GM18517 (cell line): Measurements from ENCODE around the gene GCNT2.
"Not testable (repeated sequence)": the region's sequence is repeated elsewhere in the genome, so short reads cannot be mapped to it uniquely, and the experiment has no call there.

ENCODE experiments used
- ATAC-seq: cut with Tn5 transposase; IDR thresholded peaks from one replicate; pipeline ENCODE4 v1.9.1; 2021; ENCODE audit warnings: mild to moderate bottlenecking, moderate library complexity; ENCODE audit not compliant: unreplicated experiment

The GCNT2 gene

DNA sequence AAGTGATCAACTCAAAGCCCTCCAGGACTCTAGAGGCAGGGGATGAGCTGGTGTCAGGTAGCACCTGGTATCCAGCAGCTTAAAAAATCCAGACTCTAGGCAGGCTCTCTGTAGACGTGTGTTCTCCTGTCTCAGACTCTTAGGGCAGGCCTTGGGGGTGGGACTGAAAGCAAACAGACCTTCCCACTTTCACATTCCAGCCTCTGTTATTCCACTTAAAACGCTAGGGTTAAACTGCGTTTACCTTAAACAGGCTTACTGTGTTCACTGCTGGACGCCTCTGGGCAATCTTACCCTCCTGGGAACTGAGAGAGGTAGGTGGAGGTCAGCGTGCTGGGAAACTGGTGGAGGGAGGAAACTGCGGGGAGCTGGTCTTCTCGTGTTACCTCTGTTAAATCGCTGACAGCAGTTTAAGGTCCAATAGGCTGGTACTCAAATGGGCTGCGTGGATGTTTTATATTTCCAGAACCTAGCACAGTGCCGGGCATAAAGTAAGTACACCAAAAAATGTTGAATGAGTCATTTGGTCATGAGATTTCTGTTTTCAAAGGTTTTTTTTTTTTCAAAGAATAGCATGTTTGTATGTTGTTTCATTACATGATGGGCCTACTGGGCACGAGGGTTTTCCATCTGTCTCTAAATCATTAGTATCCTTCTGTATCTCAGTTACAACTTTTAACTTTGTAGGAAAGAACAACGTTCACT lies at the start of gene GCNT2:
Gene GCNT2 (plus strand): TSS at position 248 of the 705 bp plus-strand sequence. CDS start 7,561 bp downstream, outside the sequence.
- ATAC-seq: peak; percentile 54

DNA sequence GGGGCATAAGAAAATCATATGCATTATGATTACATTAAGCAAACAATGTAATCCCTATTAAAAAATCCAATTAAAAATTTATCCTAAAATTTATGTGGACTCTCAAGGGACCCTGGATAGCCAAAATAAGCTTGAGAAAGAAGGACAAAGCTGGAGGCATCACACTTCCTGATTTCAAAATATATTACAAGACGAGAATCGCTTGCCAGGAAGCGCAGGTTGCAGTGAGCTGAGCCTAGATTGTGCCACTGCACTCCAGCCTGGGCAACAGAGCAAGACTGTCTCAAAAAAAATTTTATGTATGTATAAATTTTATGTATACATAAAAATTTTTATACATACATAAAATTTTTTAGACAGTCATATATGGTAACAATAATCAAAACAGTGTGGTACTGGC lies 48.5 kb upstream of the GCNT2 start:
- no peak for ATAC-seq

DNA sequence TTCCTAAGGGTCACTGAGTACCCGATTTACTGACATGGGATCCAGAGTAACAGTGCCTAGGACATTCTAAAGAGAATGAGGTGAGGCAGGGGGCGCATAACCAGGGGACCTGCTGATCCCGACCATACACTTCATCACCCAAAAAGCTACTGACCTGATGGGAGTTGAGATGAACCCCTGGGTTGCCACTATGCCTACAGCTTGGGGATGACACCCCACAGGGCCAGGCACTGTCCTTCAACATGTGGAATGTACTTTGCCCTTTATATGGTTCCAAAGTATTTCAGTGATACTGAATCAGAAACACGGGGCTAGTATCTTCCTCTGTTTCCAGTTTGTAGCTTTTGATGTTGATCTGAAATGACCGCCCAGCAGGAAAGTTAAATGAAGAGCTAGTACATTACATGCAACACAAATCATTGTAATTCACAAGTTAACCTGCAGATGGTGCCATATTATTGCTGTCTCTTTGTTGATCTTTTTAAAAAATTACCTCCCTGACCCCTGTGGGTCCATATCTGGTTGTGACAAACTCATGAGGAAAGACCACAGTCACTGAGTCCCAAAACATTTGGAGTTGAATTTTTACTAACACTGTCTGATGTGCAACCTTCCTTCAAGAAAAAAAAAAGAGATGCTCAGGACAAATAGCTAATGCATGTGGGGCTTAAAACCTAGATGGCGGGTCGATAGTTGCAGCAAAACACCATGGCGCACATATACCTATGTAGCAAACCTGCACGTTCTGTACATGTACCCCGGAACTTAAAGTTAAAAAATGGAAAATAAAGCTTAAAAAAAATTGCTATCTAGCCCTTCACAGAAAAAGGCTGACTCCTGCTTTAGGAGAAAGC lies 42.7 kb upstream of the GCNT2 start:
- ATAC-seq: peak; percentile 73

DNA sequence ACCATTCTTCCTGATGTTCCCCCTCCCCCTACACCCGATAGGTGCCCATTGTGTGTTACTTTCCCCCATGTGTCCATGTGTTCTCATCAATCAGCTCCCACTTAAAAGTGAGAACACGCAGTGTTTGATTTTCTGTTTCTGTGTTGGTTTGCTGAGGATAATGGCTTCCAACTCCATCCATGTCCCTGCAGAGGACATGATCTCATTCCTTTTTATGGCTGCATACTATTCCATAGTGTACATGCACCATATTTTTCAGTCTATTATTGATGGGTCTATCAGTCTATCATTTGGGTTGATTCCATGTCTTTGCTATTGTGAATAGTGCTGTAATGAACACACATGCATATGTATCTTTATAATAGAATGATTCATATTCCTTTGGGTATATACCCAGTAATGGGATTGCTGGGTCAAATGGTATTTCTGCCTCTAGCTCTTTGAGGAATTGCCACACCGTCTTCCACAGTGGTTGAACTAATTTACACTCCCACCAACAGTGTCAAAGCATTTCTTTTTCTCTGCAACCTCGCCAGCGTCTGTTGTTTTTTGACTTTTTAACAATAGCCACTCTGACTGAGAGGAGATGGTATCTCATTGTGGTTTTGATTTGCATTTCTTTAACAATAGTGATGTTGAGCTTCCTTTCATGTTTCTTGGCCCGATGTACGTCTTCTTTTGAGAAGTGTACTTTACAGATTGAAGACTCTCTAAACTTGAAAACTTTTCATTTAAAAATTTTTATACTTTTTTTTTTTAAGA lies 41.0 kb upstream of the GCNT2 start:
- no peak for ATAC-seq

DNA sequence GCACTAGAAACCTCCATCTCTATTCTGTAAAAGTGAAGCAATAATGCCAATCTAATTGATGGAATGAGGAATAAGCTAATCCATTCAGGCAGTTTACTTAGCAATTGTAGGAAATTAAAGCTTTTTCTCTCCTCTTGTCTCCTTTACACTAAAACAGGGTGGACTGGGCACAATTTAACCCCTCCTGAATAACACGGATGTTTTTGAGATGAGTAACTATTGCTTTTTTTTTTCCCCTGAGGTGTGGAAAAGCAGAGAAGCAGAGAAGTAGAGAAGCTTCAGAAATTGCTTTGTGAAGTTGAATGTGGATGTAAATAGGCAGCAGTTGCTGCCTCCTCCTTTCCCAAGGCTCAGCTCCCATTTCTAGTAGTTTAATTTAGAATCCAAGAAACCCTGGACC lies 40.0 kb upstream of the GCNT2 start:
- ATAC-seq: no peak

DNA sequence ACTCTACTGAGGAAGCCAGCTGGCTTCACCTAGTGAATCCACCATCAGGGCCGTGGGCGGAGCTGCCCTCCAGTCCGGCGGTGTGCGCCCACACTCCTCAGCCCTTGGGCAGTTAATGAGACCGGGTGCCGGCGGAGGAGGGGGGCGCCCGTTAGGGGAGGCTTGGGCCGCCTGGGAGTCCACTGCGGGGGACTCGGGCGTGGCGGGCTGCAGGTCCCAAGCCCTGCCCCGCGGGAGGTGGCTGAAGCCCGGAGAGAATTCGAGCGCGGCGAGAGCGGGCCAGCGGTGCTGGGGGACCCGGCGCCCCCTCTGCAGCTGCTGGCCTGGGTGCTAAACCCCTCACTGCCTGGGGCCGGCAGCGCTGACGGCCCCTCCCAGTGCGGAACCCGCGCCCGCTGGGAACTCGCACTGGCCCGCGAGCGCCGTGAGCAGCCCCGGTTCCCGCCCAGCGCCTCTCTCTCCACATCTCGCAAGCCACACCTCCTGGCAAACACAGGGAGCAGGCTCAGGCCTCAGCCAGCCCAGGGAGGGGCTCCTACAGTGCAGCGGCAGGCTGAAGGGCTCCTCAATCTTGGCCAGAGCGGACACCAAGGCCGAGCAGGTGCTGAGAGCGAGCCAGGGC lies 38.4 kb upstream of the GCNT2 start:
- no peak for ATAC-seq

DNA sequence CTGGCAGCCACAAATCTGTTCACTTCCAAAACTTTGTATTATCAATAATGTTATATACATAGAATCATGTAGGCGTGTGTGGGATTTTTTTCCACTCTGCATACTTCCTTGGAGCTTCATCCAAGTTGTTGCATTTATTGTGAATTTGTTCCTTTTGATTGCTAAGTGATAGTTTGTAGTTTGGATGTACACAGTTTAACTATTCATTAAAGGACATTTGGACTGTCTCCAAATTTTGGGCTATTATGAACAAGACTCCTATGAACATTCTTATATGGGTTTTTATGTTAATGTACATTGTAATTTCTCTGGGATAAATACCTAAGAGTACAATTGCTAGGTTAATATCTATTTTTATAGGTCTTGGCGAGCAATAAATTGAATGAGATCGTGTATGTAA lies 36.2 kb upstream of the GCNT2 start:
- no peak for ATAC-seq

DNA sequence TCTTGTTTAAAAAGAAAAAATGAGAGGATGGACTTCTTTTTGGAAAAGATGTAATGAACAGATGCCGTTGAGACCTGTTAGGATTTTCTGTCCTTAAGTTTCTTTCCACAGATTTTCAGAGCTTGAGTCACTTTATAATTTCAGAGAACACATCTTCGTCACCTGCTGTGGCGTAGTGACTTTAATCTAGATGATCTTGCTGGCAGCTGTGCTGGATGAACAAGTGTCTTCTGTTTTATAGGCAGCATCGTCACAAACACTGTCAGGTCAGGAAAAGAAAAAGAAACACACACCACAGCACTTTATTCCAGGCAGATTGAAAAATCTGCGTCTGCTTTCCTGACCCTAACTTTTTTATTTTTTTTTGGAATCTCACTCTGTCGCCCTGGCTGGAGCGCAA lies 35.7 kb upstream of the GCNT2 start:
- ATAC-seq: no peak

DNA sequence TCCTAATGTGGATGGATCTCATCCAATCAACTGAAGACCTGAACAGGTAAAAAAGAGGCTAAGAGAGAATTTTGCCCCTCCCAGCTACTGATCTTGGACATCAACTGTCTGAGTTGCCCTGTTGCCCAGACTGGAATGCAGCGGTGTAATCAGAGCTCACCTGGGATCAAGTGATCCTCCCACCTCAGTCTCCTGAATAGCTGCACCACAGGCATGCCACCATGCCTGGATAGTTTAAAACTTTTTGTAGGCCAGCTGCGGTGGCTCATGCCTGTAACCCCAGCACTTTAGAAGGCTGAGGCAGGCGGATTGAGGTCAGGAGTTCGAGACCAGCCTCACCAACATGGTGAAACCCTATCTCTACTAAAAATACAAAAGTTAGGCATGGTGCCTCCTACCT lies 34.9 kb upstream of the GCNT2 start:
- no peak for ATAC-seq

DNA sequence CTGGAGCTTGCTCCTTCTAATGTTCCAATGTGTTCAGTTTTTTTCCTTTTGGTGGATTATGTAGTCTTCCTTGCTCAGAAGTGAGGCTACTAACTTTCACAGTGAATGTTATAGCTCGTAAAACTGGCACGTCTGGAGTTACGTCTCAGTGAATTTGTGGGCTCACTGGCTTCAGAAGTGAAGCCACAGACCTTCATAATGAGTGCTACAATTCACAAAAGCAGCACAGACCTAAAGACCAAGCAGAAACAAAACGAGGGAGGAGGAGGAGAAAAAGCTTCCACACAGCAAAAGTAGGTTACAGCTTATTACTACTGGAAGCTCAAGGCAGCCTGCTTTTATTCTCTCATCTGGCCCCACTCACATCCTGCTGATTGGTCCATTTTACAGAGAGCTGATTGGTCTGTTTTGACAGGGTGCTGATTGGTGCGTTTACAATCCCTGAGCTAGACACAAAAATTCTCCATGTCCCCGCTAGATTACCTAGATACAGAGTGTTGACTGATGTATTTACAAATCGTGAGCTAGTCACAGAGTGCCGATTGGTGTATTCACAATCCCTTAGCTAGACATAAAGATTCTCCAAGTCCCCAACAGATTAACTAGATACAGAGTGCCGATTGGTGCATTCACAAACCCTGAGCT lies 34.1 kb upstream of the GCNT2 start:
- not testable (repeated sequence) for ATAC-seq

DNA sequence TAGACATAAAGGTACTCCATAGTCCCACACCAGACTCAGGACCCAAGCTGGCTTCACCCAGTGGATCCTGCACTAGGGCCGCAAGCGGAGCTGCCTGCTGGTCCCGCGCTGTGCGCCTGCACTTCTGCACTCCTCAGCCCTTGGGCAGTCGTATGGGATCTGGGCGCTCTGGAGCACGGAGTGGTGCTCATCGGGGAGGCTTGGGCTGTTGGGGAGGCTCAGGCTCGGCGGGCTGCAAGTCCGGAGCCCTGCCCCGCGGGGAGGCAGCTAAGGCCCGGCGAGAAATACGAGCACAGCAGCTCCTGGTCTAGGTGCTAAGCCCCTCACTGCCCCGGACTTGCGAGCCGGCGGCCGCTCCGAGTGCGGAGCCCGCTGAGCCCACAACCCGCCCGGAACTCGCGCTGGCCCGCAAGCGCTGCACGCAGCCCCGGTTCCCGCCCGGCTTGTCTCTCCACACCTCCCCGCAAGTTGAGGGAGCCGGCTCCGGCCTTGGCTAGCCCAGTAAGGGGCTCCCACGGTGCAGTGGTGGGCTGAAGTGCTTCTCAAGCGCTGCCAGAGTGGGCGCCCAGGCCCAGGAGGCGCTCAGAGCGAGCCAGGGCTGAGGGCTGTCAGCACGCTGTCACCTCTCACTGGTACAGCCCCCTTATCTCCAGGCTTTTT lies 33.4 kb upstream of the GCNT2 start:
- ATAC-seq: no peak

DNA sequence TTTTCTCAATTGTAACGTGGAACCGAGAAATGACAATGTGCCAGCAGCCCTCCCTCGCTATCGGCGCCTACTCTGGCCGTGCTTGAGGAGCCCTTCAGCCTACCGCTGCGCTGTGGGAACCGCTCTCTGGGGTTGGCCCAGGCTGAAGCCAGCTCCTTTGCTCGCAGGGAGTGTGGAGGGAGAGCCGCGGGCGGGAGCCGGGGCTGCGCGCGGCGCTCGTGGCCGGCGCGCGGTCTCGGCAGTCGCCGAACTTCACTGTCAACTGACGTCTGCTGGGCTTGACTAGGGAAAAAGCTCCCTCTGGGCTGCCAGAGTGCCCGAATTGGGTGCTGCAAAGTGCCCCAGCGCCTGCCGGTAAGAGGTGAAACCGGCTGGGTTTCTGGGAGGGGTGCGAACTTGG lies 29.7 kb upstream of the GCNT2 start:
- ATAC-seq: no peak

DNA sequence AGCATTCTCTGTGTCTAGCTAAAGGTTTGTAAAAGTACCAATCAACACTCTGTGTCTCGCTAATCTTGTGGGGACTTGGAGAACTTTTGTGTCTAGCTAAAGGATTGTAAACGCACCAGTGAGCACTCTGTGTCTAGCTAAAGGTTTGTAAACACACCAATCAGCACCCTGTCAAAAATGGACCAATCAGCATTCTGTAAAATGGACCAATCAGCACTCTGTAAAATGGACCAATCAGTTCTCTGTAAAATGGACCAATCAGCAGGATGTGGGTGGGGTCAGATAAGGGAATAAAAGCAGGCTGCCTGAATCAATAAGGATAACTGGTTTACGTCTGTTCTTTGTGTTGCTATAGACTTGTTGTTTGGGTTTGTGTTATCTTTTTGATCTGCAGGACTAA lies 29.2 kb upstream of the GCNT2 start:
- ATAC-seq: not testable (repeated sequence)

DNA sequence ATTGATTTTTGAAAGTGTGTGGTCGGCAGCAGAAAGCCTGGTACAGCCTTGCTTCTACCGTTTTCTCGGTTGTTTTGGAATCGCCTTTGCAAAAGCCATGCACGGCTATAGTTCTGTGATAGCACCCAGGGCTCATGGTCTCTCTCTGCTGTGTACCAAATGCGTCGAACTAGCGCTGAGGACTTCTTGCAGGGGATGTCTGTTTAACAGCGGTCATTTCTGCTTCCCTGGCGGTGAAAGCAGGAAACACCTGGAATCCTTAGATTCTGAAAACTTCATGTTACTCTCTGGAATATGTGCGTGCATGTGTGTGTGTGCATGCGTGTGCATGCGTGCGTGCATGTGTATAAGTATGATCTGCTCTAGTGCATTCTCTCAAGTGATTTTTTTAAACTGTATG lies 26.1 kb upstream of the GCNT2 start:
- no peak for ATAC-seq

DNA sequence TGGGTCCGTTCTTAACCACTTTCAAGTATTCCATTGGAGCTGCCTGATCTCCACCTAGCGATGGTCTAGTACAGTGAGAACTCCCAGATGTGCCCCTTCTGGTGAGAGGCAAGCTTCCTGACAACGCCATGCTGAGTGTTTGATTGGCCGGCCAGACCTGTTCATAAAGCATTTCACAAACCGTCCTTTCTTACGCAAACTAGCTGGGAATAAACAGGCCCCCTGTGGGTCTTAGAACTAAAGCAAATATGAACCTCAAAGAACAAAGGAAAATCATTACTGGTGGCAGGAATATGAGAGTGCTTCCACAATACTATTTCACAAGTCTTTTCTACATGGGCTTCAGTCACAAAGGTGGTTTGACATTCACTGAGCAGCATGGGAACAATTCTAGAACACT lies 15.6 kb upstream of the GCNT2 start:
- no peak for ATAC-seq

DNA sequence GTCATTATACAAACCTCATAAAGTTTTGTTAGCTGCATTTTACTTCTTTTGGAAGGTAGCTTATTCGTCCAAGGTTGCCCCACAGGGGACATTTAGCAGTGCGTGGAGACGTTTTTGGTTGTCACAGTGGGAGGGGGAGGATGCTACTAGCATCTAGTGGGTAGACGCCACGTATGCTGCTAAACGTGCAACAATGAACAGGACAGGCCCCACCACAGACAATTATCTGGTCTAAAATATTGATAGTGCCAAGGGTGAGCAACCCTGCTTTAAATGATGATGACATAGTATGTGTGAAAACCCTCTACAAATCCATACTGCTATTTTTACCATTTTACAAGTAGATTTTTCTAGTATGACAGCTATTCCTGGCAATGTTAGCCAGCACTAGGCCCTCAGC lies 13.9 kb upstream of the GCNT2 start:
- ATAC-seq: no peak

DNA sequence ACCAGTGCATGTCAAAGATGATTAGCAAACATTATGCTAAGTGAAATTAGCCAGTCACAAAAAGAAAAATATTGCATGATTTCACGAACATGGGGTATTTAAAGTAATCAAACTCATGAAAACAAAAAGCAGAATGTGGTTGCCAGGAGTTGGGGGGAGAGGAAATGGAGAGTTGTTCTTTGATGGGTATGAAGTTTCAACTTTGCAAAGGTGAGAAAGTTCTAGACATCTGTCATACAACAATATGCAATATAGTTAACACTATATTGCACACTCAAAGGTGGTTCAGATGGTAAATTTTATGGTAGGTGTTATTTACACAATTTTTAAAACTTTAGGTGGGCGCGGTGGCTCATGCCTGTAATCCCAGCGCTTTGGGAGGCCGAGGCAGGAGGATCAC lies 13.4 kb upstream of the GCNT2 start:
- no peak for ATAC-seq

DNA sequence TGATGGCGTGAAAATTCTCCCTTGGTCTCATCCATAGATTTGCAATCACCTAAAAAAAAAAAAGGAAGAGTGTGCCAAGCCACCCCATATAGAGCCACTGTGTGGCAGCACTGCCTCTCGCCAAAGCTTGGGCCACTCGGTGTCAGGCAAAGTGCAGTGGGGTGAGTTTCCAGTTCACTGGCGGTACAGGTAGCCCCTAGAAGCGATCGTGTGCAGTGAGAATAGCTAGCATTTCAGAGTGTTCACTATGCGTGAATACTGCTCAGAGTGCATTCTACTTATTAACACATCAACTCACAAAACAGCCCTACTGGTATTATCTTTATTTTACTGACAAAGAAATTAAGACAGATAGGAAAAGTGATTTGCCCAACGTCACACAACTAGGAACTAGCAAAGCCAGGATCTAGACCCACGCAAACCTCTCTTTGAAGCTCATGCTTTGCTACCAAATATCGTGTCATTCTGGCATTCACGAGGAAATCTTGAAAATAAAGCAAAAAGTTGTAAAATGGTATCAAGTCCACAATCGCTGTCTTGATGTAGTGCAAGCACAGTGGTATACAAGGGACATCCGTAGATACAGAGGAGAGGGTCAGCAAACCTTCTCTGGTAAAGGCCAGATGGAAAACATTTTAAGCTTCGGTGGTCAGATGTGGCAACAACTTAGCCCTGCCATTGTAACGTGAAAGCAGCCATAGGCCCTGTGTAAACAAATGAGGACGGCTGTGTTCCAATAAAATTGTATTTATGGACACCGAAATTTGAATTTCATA lies 10.4 kb upstream of the GCNT2 start:
- peak; percentile 96 for ATAC-seq

DNA sequence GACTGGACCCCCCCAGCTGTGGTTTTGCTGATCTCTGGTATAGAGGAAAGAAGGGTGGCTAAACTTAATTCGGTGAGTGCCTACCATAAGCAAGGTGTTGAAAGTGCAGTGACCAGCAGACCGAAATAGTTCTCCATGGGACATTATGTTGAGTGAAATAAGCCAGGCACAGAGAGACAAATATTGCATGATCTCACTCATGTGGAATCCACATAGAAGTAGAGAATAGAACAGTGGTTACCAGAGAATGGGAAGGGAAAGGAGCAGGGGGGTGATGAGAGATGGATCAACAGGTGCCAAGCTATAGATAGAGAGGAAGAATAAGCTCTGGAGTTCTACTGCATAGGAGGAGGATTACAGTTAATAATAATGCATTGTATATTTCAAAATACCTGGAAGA lies 9.7 kb upstream of the GCNT2 start:
- no peak for ATAC-seq
